ENCODE measurements around the gene ST3GAL3.

DNA sequence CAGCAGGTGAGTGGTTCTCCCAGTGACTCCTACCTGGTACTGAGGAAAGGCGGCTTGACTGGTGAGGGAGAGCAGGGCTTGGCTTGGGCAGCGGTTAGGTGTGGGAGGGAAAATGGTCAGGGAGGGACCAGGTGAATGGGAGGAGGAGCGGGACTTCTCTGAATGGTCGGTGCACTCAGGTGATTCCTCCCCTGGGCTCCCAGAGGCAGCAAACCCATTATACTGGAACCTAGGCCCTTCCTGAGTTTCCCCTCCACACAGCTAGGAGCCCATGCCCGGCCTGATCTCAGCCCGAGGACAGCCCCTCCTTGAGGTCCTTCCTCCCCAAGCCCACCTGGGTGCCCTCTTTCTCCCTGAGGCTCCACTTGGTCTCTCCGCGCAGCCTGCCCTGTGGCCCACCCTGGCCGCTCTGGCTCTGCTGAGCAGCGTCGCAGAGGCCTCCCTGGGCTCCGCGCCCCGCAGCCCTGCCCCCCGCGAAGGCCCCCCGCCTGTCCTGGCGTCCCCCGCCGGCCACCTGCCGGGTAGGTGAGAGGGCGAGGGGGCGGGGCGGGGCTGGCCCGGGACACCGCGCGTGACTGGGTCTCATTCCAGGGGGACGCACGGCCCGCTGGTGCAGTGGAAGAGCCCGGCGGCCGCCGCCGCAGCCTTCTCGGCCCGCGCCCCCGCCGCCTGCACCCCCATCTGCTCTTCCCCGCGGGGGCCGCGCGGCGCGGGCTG lies 228.5 kb downstream of the ST3GAL3 start:
- TF ChIP-seq, protein P1, sequence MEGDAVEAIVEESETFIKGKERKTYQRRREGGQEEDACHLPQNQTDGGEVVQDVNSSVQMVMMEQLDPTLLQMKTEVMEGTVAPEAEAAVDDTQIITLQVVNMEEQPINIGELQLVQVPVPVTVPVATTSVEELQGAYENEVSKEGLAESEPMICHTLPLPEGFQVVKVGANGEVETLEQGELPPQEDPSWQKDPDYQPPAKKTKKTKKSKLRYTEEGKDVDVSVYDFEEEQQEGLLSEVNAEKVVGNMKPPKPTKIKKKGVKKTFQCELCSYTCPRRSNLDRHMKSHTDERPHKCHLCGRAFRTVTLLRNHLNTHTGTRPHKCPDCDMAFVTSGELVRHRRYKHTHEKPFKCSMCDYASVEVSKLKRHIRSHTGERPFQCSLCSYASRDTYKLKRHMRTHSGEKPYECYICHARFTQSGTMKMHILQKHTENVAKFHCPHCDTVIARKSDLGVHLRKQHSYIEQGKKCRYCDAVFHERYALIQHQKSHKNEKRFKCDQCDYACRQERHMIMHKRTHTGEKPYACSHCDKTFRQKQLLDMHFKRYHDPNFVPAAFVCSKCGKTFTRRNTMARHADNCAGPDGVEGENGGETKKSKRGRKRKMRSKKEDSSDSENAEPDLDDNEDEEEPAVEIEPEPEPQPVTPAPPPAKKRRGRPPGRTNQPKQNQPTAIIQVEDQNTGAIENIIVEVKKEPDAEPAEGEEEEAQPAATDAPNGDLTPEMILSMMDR (IDR thresholded peaks at IDR 0.05 in 2 of 3, conservative IDR thresholded peaks at IDR 0.05 in 1 of 3; ENCODE audit: control insufficient read depth in 2 of 3, extremely low read depth in 1 of 3, insufficient read depth in 1 of 3, low read depth in 3 of 3, low read length in 3 of 3): no peak
- no peak for TF ChIP-seq POLR2A (IDR thresholded peaks at IDR 0.05; ENCODE audit: low read depth, low read length)
- TF ChIP-seq, protein P2, sequence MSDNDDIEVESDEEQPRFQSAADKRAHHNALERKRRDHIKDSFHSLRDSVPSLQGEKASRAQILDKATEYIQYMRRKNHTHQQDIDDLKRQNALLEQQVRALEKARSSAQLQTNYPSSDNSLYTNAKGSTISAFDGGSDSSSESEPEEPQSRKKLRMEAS (IDR thresholded peaks at IDR 0.05; ENCODE audit: low read depth, low read length): no peak

All from GM12878 (cell line).